ENCODE measurements around the gene ARFGEF3.

Gene ARFGEF3

DNA sequence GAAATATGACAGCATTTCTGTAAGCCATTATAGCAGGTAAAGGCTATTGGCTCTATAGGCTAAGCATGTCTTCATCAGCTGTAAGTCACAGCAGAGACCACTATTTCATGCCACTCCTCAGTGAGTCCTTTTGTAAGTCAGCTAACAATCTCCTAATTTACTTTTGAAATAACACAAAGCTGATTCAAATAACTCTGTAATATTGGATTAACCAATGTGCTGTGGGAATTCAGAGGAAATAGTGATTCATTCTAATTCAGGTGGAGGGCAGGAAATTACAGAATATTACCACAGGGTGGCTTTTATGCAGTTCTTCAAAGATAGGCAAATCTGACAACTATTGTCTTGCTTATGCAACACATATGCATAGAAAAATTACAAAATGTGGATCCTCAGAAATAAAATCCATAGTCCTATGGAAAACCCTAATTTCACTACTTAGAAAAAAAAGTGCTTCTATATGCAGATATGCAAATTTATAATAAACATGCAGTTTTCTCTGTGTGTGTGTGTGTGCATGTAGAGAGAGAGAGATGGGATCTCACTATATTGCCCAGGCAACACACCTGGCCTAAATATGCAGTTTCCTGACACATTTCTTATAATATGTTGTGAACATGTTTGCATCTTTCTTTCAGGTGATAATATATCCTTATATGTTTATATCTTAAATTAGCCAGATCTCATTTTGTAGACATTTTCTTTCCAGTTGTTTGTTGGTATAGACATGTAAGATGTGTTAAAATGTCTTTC lies 211.1 kb downstream of the ARFGEF3 start:
- DNase-seq: no peak

DNA sequence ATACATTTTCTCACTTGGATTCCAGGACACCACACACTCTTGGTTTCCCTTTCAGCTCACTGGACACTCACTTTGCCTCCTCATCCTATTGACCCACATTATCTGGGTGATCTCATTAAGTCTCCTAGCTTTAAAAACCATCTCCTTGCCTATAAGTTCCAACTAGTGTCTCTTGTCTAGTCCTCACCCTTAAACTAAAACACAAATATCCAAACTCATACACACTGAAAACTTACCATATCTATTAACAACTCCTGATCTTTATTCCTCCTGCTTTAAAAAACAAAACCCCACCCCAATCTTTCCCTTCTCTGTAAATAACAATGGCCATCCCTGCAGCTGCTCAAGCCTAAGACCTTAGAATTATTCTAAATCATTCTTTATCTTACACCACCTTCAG lies 212.5 kb downstream of the ARFGEF3 start:
- no peak for DNase-seq

GRCh38 chr6:138374815-138375214 lies 213.1 kb downstream of the ARFGEF3 start:
- no peak for DNase-seq

GRCh38 chr6:138377042-138377441 lies 215.3 kb downstream of the ARFGEF3 start:
- no peak for DNase-seq

GRCh38 chr6:138377844-138378243 lies 216.1 kb downstream of the ARFGEF3 start, which contains the start of gene SMIM28:
SMIM28 (plus strand) TSS chr6:138377905; CDS start chr6:138378073, 168 bp downstream.
- DNase-seq: no peak

- no peak for DNase-seq
Measured at GRCh38 chr6:138378463-138378862, 216.7 kb downstream of the ARFGEF3 start.

DNA sequence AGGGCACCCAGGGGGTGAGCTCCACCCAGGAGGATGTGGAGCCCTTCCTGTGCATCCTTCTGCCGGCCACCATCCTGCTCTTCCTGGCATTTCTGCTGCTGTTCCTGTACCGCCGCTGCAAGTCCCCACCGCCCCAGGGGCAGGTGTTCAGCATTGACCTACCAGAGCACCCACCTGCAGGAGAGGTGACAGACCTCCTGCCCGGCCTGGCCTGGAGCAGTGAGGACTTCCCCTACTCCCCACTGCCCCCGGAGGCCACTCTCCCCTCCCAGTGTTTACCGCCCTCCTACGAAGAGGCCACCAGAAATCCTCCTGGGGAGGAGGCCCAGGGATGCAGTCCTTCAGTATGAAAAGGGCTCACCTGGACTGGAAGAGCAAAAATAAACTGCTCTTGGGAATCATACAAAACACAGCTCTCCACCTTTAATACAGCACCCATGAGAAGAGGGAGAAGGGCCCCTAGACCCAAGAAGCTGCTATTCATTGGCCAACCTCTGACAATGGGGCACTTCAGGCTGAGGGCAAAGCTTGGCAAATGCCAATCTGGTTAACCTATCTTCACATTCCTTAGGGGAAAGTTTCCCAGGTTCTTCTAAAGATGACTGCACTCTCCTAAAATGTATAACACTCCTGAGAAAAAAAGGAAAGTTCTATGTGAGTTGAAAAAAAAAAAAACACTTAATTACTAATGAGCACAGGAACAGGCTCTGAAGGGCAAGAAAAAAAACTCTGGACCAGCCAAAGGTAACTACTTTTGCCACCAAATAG lies 220.9 kb downstream of the ARFGEF3 start:
- no peak for DNase-seq

DNA sequence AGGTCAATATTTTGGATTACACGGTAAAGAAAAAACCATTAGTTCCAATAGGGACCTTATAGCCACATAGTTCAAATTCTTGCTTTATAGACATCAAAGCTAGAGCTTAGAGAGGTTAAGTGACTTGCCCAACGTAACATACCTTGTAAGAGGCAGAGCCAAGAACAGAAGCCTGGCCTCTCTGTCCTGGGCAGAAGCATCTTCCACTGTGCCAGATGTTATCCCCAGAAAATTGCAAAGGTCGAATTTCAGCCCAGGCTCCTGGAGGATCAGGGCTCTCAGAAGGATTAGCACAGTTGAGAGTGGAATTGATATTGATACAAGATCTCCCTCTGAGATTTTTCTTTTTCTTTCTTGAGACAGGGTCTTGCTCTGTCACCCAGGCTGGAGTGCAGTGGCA lies 222.0 kb downstream of the ARFGEF3 start:
- no peak for DNase-seq

GRCh38 chr6:138386897-138387296 lies 225.2 kb downstream of the ARFGEF3 start:
- no peak for DNase-seq

DNA sequence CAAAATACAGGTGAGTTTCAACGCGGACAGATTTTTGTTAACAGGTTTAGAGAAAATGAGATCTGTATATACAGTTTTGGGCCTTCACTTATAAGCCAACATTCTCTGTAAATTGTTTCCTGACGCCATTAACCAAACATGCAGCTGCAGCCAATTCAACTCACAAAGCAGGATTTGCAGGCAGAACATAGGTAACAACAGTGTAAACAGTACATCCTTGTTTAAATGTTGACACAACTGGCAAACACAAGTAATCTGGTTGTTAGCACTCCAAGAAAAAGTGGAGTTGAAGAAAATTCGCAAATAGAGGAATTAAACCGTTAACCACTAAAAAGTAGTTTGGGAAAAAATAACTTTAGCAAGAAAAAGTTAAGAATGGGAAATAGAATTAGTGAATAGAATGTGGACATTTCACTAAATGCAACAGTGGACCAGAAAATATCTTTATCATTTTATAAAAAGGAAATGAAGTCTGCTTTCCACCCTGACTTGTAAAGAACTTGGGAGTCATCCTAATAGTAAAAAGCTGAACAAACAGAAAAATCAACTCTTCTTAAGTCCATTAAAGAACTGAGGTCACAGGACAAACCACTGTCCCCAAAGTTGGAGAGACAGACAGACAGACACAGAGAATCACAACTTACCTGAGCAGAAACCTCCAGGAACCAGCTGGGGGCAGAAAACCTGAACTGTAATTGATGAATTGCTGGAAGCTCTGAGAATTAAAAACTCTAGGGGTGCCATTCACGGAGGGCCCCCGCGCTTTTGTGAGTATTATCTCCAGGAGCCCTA lies 226.0 kb downstream of the ARFGEF3 start:
- DNase-seq: no peak

DNA sequence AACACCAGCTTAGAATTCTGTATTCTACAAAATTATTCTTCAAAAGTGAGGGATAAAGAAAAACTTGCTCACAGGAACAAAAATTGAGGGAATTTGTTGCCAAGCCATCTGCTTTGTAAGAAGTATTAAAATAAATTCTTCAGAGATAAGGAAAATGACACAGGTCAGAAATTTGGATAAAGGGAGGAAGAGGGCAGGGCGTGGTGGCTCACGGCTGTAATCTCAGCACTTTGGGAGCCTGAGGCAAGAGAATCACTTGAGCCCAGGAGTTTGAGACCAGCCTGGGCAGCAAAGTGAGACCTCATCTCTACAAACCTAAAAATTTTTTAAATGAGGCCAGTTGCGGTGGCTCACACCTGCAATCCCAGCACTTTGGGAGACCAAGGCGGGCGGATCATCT lies 227.8 kb downstream of the ARFGEF3 start:
- DNase-seq: no peak
